ENCODE data around the gene PAH. TPM values are rescaled to one million over a fixed set of nuclear protein-coding genes. Genes with fewer than 3 reads are reported as not detected.

PAH gene
- total RNA-seq, 1 experiment from 2014 or later = 0.58 TPM

DNA sequence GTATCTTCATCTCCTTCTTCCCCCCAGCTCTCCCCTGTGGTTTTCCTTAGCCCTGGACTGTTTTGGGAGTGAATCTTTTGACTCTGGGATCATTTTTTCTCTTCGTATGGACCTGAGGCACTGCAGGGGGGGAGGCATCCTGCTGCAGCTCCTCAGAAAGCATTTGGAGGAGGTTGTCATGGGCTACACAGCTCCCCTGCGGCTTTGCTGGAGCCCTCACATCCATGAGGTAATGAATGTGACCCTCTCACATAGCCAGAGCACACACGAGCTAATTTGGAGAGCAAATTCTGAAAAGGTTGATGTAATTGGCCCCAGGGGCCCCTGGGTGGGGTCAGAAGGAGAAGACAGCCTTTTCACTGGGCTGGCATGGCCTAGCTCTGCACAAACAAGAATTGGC is 110.9 kb downstream of the PAH start:
- DNase-seq (ENCODE audit: low read depth, low spot score) = no peak
- in situ Hi-C loops (cut with HindIII; ENCODE audit: low pct_unique_long_range_greater_than_20kb, low sequenced_read_pairs) = no loop called here

DNA sequence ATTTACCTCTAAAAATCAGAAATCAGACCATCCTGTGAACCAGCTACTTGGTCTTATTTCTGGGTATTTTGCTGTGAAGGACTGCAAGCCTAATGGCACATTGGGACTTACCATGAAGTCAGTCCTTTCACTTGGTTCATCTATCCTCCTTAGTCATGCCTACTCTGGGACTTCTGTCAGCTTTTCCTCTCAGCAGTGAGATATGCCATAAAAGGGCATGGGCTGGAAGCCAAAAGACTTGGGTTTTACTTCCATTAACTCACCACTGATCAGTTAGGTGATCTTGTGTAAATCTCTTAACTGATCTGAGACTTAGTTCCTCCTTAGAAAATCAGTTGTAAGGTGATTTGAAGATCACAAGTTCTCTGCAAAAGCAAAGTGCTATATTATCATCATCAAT is 116.5 kb downstream of the PAH start:
- no peak for DNase-seq (ENCODE audit: low read depth, low spot score)
- in situ Hi-C loops (cut with HindIII; ENCODE audit: low pct_unique_long_range_greater_than_20kb, low sequenced_read_pairs) = no loop called here

DNA sequence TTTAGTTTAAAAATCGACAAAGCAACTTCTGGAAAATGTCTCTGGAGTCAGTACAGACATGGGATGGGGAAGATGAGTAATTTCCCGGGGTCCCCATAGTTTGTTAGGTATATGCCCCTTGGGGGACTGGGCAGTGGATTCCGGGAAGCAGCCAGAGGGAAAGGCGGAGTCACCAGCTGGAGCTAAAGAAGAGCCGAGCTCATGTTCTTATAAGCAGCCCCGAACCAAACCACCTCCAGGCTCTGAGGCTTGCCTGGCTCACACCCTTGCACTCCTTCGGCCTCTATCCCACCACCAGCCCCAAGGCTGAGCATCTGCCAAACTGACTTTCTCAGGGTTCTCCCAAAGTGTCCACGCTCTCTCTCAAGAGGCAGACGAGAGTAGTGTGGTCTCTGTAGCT is 117.8 kb downstream of the PAH start:
- no peak for DNase-seq (ENCODE audit: low read depth, low spot score)

DNA sequence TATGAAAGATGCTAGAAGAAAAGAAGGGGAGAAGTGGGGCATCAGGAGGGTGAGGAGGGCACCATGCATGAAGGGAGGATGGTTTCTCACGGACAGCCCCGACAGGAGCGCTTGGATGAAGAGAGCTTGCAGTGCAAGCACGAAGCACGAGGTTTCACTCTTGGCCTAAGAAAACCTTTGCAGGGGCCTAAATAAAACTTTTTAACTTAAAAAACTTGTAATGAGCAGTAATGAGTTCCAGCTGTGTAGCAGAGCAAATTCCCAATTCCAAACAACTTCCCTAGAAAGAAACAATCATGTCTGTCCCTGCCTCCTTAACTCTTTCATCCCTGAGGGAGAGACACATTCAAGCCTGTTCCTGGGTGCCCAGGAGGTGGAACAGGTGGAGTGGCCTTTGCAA is 119.5 kb downstream of the PAH start:
- in situ Hi-C loops (cut with HindIII; ENCODE audit: low pct_unique_long_range_greater_than_20kb, low sequenced_read_pairs) = no loop called here
- DNase-seq (ENCODE audit: low read depth, low spot score) = no peak

More for the DNA sequence above, 117.8 kb downstream of the PAH start:
- in situ Hi-C loops (cut with HindIII; ENCODE audit: low pct_unique_long_range_greater_than_20kb, low sequenced_read_pairs) = no loop called here

DNA sequence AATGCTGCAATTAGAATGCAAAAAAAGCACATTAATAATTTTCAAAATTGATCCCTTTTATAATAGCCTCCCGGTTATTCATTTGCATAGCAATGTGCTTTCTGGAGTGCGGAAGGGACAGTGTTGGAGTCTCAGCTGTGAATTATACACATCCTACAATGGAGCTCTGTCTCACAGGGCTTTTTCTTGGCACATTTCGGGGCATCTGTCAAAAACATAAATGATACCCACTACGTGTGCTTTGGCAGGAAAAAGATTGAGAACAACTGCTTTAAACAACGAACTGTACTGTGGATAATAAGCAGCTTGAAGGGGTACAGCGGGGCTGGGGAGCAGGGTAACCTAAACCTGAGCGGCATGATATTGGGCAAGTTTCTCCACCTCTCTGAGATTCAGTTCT is 123.1 kb downstream of the PAH start:
- no peak for DNase-seq (ENCODE audit: low read depth, low spot score)

More for the DNA sequence above, 123.1 kb downstream of the PAH start:
- in situ Hi-C loops (cut with HindIII; ENCODE audit: low pct_unique_long_range_greater_than_20kb, low sequenced_read_pairs) = no loop called here

Other genes with a start within 250 kb of the PAH start
- 0.29 TPM in 1 of 2 replicates, not detected in the other for gene ASCL1, start 40.4 kb upstream of the PAH start, total RNA-seq (2014; rRNA removed; shearing (Covaris generic))